K562 (cell line): ENCODE data around the gene TGM5. TPM values are rescaled to one million over a fixed set of nuclear protein-coding genes. Genes with fewer than 3 reads are reported as not detected.
A peak's percentile ranks its signal among the peaks of the same experiment; 100 is the strongest.

Experiments
- ARID1B ChIP-seq: fragments of 450-650 bp; IDR thresholded peaks from 2 replicates; pipeline ENCODE4 v1.6.1; 2016; ENCODE audit warnings: antibody characterized with exemption, mild to moderate bottlenecking, inconsistent platforms
- CC2D1A ChIP-seq: fragments of 450-650 bp; IDR thresholded peaks from 2 replicates; pipeline ENCODE4 v1.6.1; 2017; ENCODE audit warnings: mild to moderate bottlenecking
- MED1 ChIP-seq: sonication (generic); formaldehyde crosslinking; IDR thresholded peaks from 2 replicates; pipeline ENCODE4 v1.8.1; 2023; ENCODE audit warnings: missing genetic modification reagents, borderline replicate concordance
- NCOA1 ChIP-seq: fragments of 450-650 bp; IDR thresholded peaks from 2 replicates; pipeline ENCODE4 v1.6.1; 2016; ENCODE audit warnings: low read depth
- RBFOX2 ChIP-seq: fragments of 200-400 bp; formaldehyde crosslinking; IDR thresholded peaks from 2 replicates; pipeline ENCODE4 v1.6.1; 2017; ENCODE audit warnings: low read depth, mild to moderate bottlenecking, low read length, moderate library complexity
- TCF7 ChIP-seq: sonication (generic); IDR thresholded peaks from 2 replicates; pipeline ENCODE4 v1.6.1; 2016; ENCODE audit warnings: antibody characterized with exemption, borderline replicate concordance
- ZNF668 ChIP-seq: fragments of 250-450 bp; sonication (Bioruptor Pico); IDR thresholded peaks from 2 replicates; pipeline ENCODE4 v1.8.0; 2022; ENCODE audit warnings: mild to moderate bottlenecking, inconsistent platforms
- ZNF77 ChIP-seq: fragments of 250-450 bp; sonication (Bioruptor Pico); IDR thresholded peaks from 2 replicates; pipeline ENCODE4 v1.5.0; 2020
- polyA plus RNA-seq, 8 experiments: library from polyadenylated mRNA; depleted of rRNA in 4 of 8; stranded (reverse) in 5 of 8; unstranded in 3 of 8; fragments of >200 nt; fragmentation: Nextera tagmentation in 2 of 8; fragmentation: Illumina TruSeq in 1 of 8; extraction: Ambion mirVana in 2 of 8; extraction: Trizol in 1 of 8; gene quantifications; 2 replicates each; pipeline versions ENCODE4 v1.2.1 to v1.2.3, GENCODE V29; 2011 to 2014; ENCODE audit warnings: inconsistent platforms in 1 of 8, missing spikeins in 1 of 8
- total RNA-seq, 7 experiments: library from RNA; depleted of rRNA in 6 of 7; stranded (reverse); fragments of >200 nt in 6 of 7; fragmentation: Illumina TruSeq in 2 of 7; extraction: Trizol in 2 of 7; gene quantifications; 2 replicates each; pipeline versions ENCODE4 v1.2.1 to v1.2.3, GENCODE V29; 2011 to 2021; ENCODE audit warnings: low replicate concordance in 1 of 7
- TF ChIP-seq, protein P1 (sequence below), 2 experiments: fragments of 450-650 bp; formaldehyde crosslinking in 1 of 2; IDR thresholded peaks; 2 replicates each; pipeline versions ENCODE4 v1.4.0 to v1.6.1; 2014 to 2020; ENCODE audit warnings: mild to moderate bottlenecking in 2 of 2, borderline replicate concordance in 1 of 2, low read depth in 1 of 2
- TF ChIP-seq, protein P2 (sequence below): fragments of 450-650 bp; IDR thresholded peaks from 2 replicates; pipeline ENCODE4 v1.6.1; 2016; ENCODE audit warnings: mild to moderate bottlenecking
- TF ChIP-seq, protein P3 (sequence below): IDR thresholded peaks from 2 replicates; pipeline ENCODE4 v1.6.1; 2012; ENCODE audit warnings: low read depth, low read length, improper control_type of control experiment, borderline replicate concordance

TGM5 gene
- total and polyA plus RNA-seq, 9 of the 15 experiments (the other 6 are each of a cell fraction or from before 2014, with no cell fraction given) = 0.03 to 0.10 (median 0.07) TPM; not detected in 6

DNA sequence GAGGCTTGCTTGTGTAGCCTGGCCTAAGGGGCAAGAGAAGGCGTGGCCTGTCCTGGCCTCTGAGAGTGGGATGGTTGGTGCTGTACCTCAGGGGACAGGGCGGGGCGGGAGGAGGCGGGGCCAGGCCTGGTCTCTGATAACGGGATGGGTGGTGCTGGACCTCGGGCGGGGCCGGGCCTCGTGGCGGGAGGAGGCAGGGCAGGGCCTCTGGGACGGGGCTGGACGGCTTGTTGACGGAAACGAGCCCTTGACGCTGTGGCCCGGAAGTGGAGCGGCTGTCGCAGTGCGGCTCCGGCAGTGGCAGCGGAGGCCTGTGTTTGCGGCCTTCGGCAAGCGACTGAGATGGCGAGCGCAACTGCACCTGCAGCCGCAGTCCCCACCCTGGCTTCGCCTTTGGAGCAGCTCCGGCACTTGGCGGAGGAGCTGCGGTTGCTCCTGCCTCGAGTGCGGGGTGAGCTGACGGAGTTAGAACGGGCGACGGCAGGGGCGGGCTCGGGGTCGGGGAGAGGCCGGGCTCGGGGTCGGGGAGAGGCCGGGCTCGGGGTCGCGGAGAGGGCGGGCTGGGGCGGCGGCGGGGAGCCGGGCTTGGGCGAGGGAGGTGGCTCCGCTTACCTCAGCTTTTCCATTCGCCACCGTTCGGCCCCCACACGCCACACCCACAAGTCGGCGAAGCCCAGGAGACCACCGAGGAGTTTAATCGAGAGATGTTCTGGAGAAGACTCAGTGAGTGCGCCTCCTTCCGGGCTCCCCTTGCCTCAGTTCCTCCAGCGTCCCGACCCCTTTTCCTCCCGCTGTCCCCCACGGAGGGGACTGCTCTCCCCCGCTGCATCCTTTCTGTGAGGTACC lies 81.3 kb downstream of the TGM5 start, which contains the start of gene CCNDBP1 (continued):
- TF ChIP-seq, protein P1, sequence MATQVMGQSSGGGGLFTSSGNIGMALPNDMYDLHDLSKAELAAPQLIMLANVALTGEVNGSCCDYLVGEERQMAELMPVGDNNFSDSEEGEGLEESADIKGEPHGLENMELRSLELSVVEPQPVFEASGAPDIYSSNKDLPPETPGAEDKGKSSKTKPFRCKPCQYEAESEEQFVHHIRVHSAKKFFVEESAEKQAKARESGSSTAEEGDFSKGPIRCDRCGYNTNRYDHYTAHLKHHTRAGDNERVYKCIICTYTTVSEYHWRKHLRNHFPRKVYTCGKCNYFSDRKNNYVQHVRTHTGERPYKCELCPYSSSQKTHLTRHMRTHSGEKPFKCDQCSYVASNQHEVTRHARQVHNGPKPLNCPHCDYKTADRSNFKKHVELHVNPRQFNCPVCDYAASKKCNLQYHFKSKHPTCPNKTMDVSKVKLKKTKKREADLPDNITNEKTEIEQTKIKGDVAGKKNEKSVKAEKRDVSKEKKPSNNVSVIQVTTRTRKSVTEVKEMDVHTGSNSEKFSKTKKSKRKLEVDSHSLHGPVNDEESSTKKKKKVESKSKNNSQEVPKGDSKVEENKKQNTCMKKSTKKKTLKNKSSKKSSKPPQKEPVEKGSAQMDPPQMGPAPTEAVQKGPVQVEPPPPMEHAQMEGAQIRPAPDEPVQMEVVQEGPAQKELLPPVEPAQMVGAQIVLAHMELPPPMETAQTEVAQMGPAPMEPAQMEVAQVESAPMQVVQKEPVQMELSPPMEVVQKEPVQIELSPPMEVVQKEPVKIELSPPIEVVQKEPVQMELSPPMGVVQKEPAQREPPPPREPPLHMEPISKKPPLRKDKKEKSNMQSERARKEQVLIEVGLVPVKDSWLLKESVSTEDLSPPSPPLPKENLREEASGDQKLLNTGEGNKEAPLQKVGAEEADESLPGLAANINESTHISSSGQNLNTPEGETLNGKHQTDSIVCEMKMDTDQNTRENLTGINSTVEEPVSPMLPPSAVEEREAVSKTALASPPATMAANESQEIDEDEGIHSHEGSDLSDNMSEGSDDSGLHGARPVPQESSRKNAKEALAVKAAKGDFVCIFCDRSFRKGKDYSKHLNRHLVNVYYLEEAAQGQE (IDR thresholded peaks at IDR 0.05; ENCODE audit: borderline replicate concordance) = peak; percentile 28; the same call in 1 of the 2 replicates
- TF ChIP-seq, protein P1 (CRISPR knock-in tag; IDR thresholded peaks at IDR 0.05; ENCODE audit: low read depth) = 0 out of 2 replicates have a peak, but pooled peaks have one; percentile 31
- TF ChIP-seq ARID1B = 0 out of 2 replicates have a peak, but pooled peaks have one; percentile 5
- no peak for TF ChIP-seq MED1 (CRISPR knock-in tag)
- TF ChIP-seq TCF7 = 0 out of 2 replicates have a peak, but pooled peaks have one; percentile 24
- TF ChIP-seq, protein P2, sequence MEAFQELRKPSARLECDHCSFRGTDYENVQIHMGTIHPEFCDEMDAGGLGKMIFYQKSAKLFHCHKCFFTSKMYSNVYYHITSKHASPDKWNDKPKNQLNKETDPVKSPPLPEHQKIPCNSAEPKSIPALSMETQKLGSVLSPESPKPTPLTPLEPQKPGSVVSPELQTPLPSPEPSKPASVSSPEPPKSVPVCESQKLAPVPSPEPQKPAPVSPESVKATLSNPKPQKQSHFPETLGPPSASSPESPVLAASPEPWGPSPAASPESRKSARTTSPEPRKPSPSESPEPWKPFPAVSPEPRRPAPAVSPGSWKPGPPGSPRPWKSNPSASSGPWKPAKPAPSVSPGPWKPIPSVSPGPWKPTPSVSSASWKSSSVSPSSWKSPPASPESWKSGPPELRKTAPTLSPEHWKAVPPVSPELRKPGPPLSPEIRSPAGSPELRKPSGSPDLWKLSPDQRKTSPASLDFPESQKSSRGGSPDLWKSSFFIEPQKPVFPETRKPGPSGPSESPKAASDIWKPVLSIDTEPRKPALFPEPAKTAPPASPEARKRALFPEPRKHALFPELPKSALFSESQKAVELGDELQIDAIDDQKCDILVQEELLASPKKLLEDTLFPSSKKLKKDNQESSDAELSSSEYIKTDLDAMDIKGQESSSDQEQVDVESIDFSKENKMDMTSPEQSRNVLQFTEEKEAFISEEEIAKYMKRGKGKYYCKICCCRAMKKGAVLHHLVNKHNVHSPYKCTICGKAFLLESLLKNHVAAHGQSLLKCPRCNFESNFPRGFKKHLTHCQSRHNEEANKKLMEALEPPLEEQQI = no peak
- TF ChIP-seq CC2D1A = no peak
- TF ChIP-seq ZNF77 (CRISPR knock-in tag) = no peak
- TF ChIP-seq NCOA1 = peak; percentile 42; the same call in 1 of the 2 replicates
- no peak for TF ChIP-seq ZNF668 (CRISPR knock-in tag)
- TF ChIP-seq, protein P3, sequence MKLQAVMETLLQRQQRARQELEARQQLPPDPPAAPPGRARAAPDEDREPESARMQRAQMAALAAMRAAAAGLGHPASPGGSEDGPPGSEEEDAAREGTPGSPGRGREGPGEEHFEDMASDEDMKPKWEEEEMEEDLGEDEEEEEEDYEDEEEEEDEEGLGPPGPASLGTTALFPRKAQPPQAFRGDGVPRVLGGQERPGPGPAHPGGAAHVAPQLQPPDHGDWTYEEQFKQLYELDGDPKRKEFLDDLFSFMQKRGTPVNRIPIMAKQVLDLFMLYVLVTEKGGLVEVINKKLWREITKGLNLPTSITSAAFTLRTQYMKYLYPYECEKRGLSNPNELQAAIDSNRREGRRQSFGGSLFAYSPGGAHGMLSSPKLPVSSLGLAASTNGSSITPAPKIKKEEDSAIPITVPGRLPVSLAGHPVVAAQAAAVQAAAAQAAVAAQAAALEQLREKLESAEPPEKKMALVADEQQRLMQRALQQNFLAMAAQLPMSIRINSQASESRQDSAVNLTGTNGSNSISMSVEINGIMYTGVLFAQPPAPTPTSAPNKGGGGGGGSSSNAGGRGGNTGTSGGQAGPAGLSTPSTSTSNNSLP = no peak
- TF ChIP-seq RBFOX2 = peak; percentile 97
